Mesenchymal stem cell (in vitro differentiated cells and primary cell): ENCODE measurements around the gene CDKN1A.
A peak's percentile ranks its signal among the peaks of the same experiment; 100 is the strongest.

Experiments
- DNase-seq: peaks from one replicate; pipeline ENCODE4 v3.0.0-alpha.2; 2013
- H2AFZ ChIP-seq: one replicate; pipeline ENCODE4 v1.6.1; 2013; ENCODE audit warnings: low read depth, mild to moderate bottlenecking, control low read depth, inconsistent platforms, low read length, moderate library complexity
- H2AK5ac ChIP-seq: 2 replicates; pipeline ENCODE4 v1.6.1; 2013; ENCODE audit warnings: low read length, moderate library complexity, mild to moderate bottlenecking, inconsistent platforms; ENCODE audit not compliant: severe bottlenecking
- H2BK120ac ChIP-seq: one replicate; pipeline ENCODE4 v1.6.1; 2013; ENCODE audit warnings: low read depth, mild to moderate bottlenecking, inconsistent platforms, low read length, moderate library complexity
- H2BK12ac ChIP-seq, 2 experiments: one replicate each; pipeline ENCODE4 v1.6.1; 2013; ENCODE audit warnings: inconsistent platforms in 2 of 2, low read length in 2 of 2, mild to moderate bottlenecking in 2 of 2, moderate library complexity in 2 of 2, control low read depth in 1 of 2
- H2BK15ac ChIP-seq: one replicate; pipeline ENCODE4 v1.6.1; 2013; ENCODE audit warnings: mild to moderate bottlenecking, low read depth, inconsistent platforms; ENCODE audit not compliant: poor library complexity, severe bottlenecking
- H2BK5ac ChIP-seq: 2 replicates; pipeline ENCODE4 v1.6.1; 2013; ENCODE audit warnings: low read depth, mild to moderate bottlenecking, low read length, control low read depth, inconsistent platforms; ENCODE audit not compliant: poor library complexity, severe bottlenecking
- H3K14ac ChIP-seq, 2 experiments: one replicate each; pipeline ENCODE4 v1.6.1; 2013; ENCODE audit warnings: inconsistent platforms in 2 of 2, low read length in 2 of 2, control low read depth in 1 of 2, mild to moderate bottlenecking in 1 of 2, moderate library complexity in 1 of 2
- H3K18ac ChIP-seq, 2 experiments: one replicate each; pipeline ENCODE4 v1.6.1; 2013; ENCODE audit warnings: inconsistent platforms in 2 of 2, low read length in 2 of 2, control low read depth in 1 of 2, low read depth in 1 of 2, mild to moderate bottlenecking in 1 of 2
- H3K23ac ChIP-seq, 2 experiments: one replicate each; pipeline ENCODE4 v1.6.1; 2013; ENCODE audit warnings: inconsistent platforms in 2 of 2, low read length in 2 of 2, mild to moderate bottlenecking in 2 of 2, moderate library complexity in 2 of 2, control low read depth in 1 of 2
- H3K27ac ChIP-seq: 2 replicates; pipeline ENCODE4 v1.5.1; 2013; ENCODE audit warnings: mild to moderate bottlenecking, moderate library complexity, low read length, control low read depth, inconsistent platforms; ENCODE audit not compliant: poor library complexity, severe bottlenecking
- H3K27me3 ChIP-seq, 2 experiments: 2 replicates each; pipeline versions ENCODE4 v1.6.1 to v1.7.0; 2013; ENCODE audit warnings: low read length in 2 of 2, mild to moderate bottlenecking in 2 of 2, moderate library complexity in 2 of 2, control low read depth in 1 of 2, inconsistent platforms in 1 of 2; ENCODE audit not compliant: control insufficient read depth in 1 of 2, insufficient read depth in 1 of 2
- H3K36me3 ChIP-seq, 2 experiments: 2 replicates each; pipeline versions ENCODE4 v1.6.1 to v1.7.0; 2013; ENCODE audit warnings: low read length in 2 of 2, control low read depth in 1 of 2, inconsistent platforms in 1 of 2, low read depth in 1 of 2, mild to moderate bottlenecking in 1 of 2; ENCODE audit not compliant: insufficient read depth in 2 of 2, control insufficient read depth in 1 of 2
- H3K4ac ChIP-seq, 2 experiments: one replicate each; pipeline ENCODE4 v1.6.1; 2013; ENCODE audit warnings: inconsistent platforms in 2 of 2, low read length in 2 of 2, mild to moderate bottlenecking in 2 of 2, moderate library complexity in 2 of 2, control low read depth in 1 of 2, low read depth in 1 of 2
- H3K4me1 ChIP-seq: 2 replicates; pipeline ENCODE4 v1.6.1; 2013; ENCODE audit warnings: low read depth, low read length, control low read depth; ENCODE audit not compliant: control insufficient read depth, insufficient read depth
- H3K4me2 ChIP-seq: 2 replicates; pipeline ENCODE4 v1.6.1; 2013; ENCODE audit warnings: low read length, mild to moderate bottlenecking, inconsistent platforms; ENCODE audit not compliant: poor library complexity, severe bottlenecking
- H3K4me3 ChIP-seq, 2 experiments: 2 replicates each; pipeline versions ENCODE4 v1.5.1 to v1.7.0; 2013; ENCODE audit warnings: low read length in 2 of 2, mild to moderate bottlenecking in 2 of 2, control low read depth in 1 of 2, low read depth in 1 of 2; ENCODE audit not compliant: insufficient read depth in 1 of 2
- H3K79me1 ChIP-seq: replicated peaks from 2 replicates; pipeline ENCODE4 v1.6.1; 2013; ENCODE audit warnings: mild to moderate bottlenecking, control low read depth, low read length, inconsistent platforms; ENCODE audit not compliant: poor library complexity, severe bottlenecking
- H3K9ac ChIP-seq: 2 replicates; pipeline ENCODE4 v1.7.0; 2013; ENCODE audit warnings: mild to moderate bottlenecking, low read length, moderate library complexity
- H3K9me3 ChIP-seq: 2 replicates; pipeline ENCODE4 v1.7.0; 2013; ENCODE audit warnings: mild to moderate bottlenecking, low read length; ENCODE audit not compliant: control insufficient read depth
- H4K8ac ChIP-seq: one replicate; pipeline ENCODE4 v1.6.1; 2013; ENCODE audit warnings: inconsistent platforms, mild to moderate bottlenecking, low read length, moderate library complexity
- H4K91ac ChIP-seq: one replicate; pipeline ENCODE4 v1.6.1; 2013; ENCODE audit warnings: mild to moderate bottlenecking, low read length, inconsistent platforms
- WGBS: methylation state at CpG from one replicate; pipeline ENCODE4 v1.1.7; 2013; ENCODE audit warnings: mixed read lengths; 5-methylcytosine and 5-hydroxymethylcytosine counted together

CDKN1A gene

GRCh38 chr6:36683656-36684446, 5.3 kb downstream of the CDKN1A start:
- Histone ChIP-seq H3K4me3 (peak overlapping the region; percentile 3 to 93), H3K23ac (no peak overlapping the region), H3K4me1 (peaks cover 37% of the 10 kb centered on the region), H2AK5ac (no peak overlapping the region), H3K4me2 (peak overlapping the region; percentile 12), H3K36me3 (peaks cover 59 to 78% of the 10 kb centered on the region in 2 experiments), H3K4ac (no peak overlapping the region), H2AFZ (no peak overlapping the region), H2BK5ac (no peak overlapping the region), H4K8ac (peak overlapping the region; percentile 19), H3K79me1 (no peaks in the 10 kb centered on the region), H3K9ac (peak overlapping the region; percentile 99), H2BK120ac (no peak overlapping the region), H2BK12ac (no peak overlapping the region), H3K14ac (no peak overlapping the region), H2BK15ac (no peak overlapping the region), H4K91ac (no peak overlapping the region), H3K27me3 (no peaks in the 10 kb centered on the region), H3K18ac (no peak overlapping the region), H3K27ac (no peak overlapping the region), H3K9me3 (no peaks in the 10 kb centered on the region)
- no peak for DNase-seq
- WGBS, result 96% methylated on average over 29 of the region's 29 CpGs

DNA sequence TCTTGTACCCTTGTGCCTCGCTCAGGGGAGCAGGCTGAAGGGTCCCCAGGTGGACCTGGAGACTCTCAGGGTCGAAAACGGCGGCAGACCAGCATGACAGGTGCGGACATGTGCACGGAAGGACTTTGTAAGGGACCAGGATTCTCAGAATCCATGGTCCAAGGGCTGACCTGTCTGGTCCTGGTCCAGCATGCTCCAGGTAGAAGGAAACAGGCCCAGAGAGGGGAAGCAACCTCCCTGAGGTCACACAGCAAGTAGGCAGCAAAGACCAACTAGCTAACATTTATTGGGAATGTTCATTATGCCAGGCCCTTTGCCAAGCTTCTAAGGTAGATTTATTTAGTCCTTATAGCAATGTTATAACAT, 5.9 kb downstream of the CDKN1A start:
- H3K18ac ChIP-seq, result no peak overlapping the region
- no peak overlapping the region for H4K91ac ChIP-seq
- H3K79me1 ChIP-seq, result no peaks in the 10 kb centered on the region
- H3K9me3 ChIP-seq, result no peaks in the 10 kb centered on the region
- WGBS, result 93% methylated on average over 6 of the region's 6 CpGs
- H4K8ac ChIP-seq, result peak overlapping the region; percentile 7
- no peak overlapping the region for H3K27ac ChIP-seq
- H3K27me3 ChIP-seq, result no peaks in the 10 kb centered on the region
- H2BK5ac ChIP-seq, result no peak overlapping the region
- no peak overlapping the region for H3K23ac ChIP-seq
- no peak overlapping the region for H3K4ac ChIP-seq
- peak overlapping the region; percentile 3 to 93 for H3K4me3 ChIP-seq
- H2AK5ac ChIP-seq, result no peak overlapping the region
- peak overlapping the region; percentile 99 for H3K9ac ChIP-seq
- no peak overlapping the region for H3K4me2 ChIP-seq
- peaks cover 37% of the 10 kb centered on the region for H3K4me1 ChIP-seq
- no peak overlapping the region for H3K14ac ChIP-seq
- H3K36me3 ChIP-seq, result peaks cover 56 to 72% of the 10 kb centered on the region in 2 experiments
- no peak overlapping the region for H2BK120ac ChIP-seq
- no peak for DNase-seq
- no peak overlapping the region for H2BK12ac ChIP-seq
- H2AFZ ChIP-seq, result no peak overlapping the region
- H2BK15ac ChIP-seq, result no peak overlapping the region

DNA sequence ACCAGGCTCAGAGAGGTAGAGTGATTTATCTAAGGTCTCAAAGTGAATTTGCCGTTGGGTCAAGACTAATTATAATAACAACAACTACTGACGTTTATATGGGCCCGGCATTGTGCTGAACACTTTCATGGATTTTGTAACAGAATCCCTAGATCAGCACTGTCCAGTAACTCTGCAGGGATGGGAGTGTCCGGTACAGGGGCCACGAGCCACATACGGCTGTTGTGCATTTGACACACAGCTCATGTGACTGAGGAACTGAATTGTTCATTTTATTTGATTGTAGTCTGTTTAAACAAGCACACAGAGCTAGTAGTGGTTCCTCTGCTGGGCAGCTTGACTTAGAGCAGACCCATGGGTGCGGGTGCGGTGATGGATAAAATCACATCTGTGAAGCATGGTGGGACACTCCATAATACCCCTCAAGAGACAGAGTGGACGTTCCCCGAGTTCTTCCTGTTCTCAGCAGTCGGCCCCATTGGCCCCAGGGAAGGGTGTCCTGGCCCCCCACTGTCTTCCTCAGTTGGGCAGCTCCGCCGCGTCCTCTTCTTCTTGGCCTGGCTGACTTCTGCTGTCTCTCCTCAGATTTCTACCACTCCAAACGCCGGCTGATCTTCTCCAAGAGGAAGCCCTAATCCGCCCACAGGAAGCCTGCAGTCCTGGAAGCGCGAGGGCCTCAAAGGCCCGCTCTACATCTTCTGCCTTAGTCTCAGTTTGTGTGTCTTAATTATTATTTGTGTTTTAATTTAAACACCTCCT, 6.8 kb downstream of the CDKN1A start:
- Histone ChIP-seq H3K23ac (peak overlapping the region in 1 of 2 experiments; percentile 56), H2AK5ac (no peak overlapping the region), H3K14ac (no peak overlapping the region), H3K4ac (no peak overlapping the region), H3K9me3 (no peaks in the 10 kb centered on the region), H4K91ac (no peak overlapping the region), H3K79me1 (no peaks in the 10 kb centered on the region), H3K27me3 (no peaks in the 10 kb centered on the region), H3K36me3 (peaks cover 56 to 70% of the 10 kb centered on the region in 2 experiments), H3K9ac (peak overlapping the region; percentile 99), H3K18ac (no peak overlapping the region), H3K27ac (no peak overlapping the region), H3K4me1 (peaks cover 37% of the 10 kb centered on the region), H2BK15ac (peak overlapping the region; percentile 71), H4K8ac (no peak overlapping the region), H3K4me2 (no peak overlapping the region), H2BK120ac (no peak overlapping the region), H2BK12ac (no peak overlapping the region), H2AFZ (no peak overlapping the region), H3K4me3 (no peak overlapping the region), H2BK5ac (no peak overlapping the region)
- DNase-seq, result no peak
- 95% methylated on average over 17 of the region's 20 CpGs for WGBS

DNA sequence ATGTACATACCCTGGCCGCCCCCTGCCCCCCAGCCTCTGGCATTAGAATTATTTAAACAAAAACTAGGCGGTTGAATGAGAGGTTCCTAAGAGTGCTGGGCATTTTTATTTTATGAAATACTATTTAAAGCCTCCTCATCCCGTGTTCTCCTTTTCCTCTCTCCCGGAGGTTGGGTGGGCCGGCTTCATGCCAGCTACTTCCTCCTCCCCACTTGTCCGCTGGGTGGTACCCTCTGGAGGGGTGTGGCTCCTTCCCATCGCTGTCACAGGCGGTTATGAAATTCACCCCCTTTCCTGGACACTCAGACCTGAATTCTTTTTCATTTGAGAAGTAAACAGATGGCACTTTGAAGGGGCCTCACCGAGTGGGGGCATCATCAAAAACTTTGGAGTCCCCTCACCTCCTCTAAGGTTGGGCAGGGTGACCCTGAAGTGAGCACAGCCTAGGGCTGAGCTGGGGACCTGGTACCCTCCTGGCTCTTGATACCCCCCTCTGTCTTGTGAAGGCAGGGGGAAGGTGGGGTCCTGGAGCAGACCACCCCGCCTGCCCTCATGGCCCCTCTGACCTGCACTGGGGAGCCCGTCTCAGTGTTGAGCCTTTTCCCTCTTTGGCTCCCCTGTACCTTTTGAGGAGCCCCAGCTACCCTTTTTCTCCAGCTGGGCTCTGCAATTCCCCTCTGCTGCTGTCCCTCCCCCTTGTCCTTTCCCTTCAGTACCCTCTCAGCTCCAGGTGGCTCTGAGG, 7.6 kb downstream of the CDKN1A start:
- Histone ChIP-seq H3K18ac (no peak overlapping the region), H2BK15ac (peak overlapping the region; percentile 71), H2BK5ac (no peak overlapping the region), H3K9ac (peak overlapping the region; percentile 99), H3K27me3 (no peaks in the 10 kb centered on the region), H2AK5ac (no peak overlapping the region), H3K27ac (peak overlapping the region; percentile 25), H4K8ac (peak overlapping the region; percentile 19), H2BK12ac (no peak overlapping the region), H3K14ac (no peak overlapping the region), H3K4me3 (no peak overlapping the region), H3K4me2 (no peak overlapping the region), H2BK120ac (no peak overlapping the region), H4K91ac (no peak overlapping the region), H3K23ac (no peak overlapping the region), H3K36me3 (peaks cover 56 to 64% of the 10 kb centered on the region in 2 experiments), H3K4me1 (peaks cover 37% of the 10 kb centered on the region), H3K9me3 (no peaks in the 10 kb centered on the region), H3K4ac (no peak overlapping the region), H2AFZ (no peak overlapping the region), H3K79me1 (no peaks in the 10 kb centered on the region)
- WGBS, result 91% methylated on average over 7 of the region's 11 CpGs
- DNase-seq, result no peak
